Glomerular endothelial cell (primary cell): ENCODE data around the gene SEPTIN3. TPM values are rescaled to one million over a fixed set of nuclear protein-coding genes. Genes with fewer than 3 reads are reported as not detected.

Experiments
- DNase-seq: peaks from one replicate; pipeline ENCODE4 v3.0.0-alpha.2; 2011; ENCODE audit warnings: low read depth, low spot score; ENCODE audit errors: extremely low read depth
- total RNA-seq: library from RNA; depleted of rRNA; stranded (reverse); fragments of >200 nt; gene quantifications from 2 replicates; pipeline ENCODE4 v1.2.3, GENCODE V29; 2015

SEPTIN3 gene
- total RNA-seq, 1 donor from 2014 or later = 0.12 TPM

GRCh38 chr22:41974691-41975290, 5.5 kb downstream of the SEPTIN3 start:
- no peak for DNase-seq

- DNase-seq = no peak
Measured at GRCh38 chr22:41975299-41976069, 6.2 kb downstream of the SEPTIN3 start.

- DNase-seq = no peak
Measured at GRCh38 chr22:41976070-41976901, 7.0 kb downstream of the SEPTIN3 start.

DNA sequence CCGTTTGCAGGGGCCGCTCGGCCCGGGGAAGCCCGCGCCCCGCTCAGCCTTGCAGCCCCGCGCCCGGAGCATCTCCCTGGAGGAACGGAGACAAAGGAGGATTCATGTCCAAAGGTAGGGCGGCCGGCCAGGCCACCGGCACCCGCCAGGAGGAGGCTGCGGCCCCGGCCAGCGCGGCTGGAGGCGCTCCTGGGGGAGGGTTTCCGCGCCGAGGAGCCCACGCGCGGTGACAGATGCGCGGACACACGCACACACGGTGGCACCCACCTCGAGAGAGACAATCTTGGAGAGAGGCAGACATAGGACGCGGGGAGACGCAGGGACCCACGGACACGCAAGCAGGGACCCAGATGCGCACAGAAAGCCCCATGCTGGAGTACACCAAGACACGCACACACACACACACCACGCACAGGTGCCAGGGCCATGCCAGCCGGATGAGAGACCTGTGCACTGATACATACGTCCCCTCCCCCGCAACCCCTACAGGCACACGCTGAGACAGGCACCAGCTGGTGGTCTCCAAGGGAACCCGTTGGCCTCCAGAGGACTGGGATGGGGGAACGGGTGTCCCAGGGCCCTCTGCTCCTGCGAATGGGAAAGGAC, 7.8 kb downstream of the SEPTIN3 start:
- DNase-seq = no peak

DNA sequence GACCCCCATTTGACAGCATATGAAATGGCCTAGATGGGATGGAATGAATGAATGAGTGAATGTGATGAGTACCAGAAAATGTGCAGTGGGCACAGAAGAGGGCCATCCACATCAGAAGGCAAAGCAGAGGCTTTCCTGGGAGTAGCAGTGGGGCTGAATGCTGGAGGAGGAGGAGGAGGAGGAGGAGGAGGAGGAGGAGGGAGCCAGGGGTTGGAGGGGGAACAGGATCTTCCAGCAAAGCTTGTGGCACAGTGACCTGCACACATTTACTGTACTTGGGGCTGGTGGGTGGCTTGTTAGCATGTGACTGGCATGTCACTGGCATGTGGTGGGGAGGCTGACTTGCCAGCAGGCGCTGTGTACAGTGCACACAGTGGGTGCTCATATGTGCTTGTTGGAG, 9.5 kb downstream of the SEPTIN3 start:
- no peak for DNase-seq

- DNase-seq = no peak
Measured at GRCh38 chr22:41979423-41980250, 10.4 kb downstream of the SEPTIN3 start.

DNA sequence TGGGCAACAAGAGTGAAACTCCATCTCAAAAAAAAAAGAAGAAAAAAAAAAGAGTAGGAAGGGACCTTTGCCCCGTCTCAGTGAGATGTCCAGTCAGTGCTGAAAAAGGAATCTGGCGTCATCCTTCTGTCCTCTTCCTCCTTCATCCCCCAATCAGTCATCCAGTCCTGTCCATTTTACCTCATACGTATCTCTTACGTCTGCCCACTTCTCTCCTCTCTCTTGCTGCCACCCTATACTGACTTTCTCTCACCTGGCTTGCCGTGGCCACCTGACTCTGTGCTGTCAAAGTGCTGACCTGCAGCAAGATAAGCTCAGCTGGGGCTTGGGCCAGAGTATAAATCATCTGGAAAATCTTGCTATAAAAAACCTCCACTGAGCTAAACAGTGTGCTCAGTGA, 13.6 kb downstream of the SEPTIN3 start:
- DNase-seq = no peak

DNA sequence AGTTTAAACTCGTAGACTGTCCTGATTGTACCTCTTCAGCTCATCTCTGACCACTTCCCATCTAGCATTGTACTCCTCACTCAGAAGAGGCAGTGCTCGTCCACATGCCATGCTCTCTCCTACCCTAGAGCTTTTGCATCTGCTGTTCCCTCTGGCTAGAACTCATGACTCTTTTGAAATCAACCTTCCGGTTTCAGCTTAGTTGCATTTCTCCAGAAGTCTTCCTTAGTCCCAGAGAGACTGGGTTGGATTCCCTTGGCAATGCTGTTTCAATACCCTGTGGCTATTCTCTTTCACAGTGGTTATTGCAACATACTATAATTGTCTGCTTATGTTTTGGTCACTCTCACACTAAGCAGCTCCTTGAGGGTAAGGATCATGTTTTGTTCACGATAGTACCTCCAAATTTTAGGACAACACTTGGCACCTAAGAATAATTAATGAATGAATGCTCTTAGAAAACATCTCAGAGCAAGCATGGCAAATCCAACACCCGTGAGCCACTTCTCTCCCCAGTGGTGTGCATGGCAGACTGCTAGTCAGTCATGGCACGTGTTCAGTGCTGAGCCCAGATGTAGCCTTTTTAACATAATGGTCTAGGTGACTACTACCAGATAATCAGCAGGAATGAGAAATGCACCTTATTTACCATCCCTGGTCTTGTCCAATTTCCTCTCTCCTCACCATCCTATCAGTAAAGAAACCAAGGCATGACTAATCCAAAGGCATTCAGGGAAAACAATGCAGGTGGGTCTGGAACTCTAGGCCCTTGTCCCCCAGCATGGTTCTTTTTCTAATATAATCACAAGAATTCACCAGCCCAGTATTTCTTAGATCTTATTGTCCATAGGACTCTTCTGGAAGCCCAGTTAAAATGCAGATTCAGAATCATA, 14.5 kb downstream of the SEPTIN3 start:
- no peak for DNase-seq

- no peak for DNase-seq
Measured at GRCh38 chr22:41987276-41987675, 18.0 kb downstream of the SEPTIN3 start.

DNA sequence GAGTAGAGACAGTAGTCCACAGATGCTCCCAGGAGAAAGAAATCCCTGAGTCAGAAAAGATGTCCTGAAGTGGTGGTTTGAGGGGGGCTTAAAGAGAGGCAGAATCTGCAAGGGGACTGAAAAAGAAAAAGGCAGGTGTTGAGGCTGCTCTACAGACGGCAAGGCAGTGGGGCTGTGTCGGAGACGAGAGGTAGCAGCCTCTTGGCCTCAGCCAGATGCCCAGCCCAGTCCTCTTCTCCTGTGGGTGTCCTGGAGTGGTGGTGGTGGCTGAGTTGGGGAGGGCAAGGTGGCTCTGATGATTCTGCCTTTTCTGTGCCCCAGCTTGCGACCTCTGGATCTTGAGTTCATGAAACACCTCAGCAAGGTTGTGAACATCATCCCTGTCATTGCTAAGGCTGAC, 20.0 kb downstream of the SEPTIN3 start:
- no peak for DNase-seq

DNA sequence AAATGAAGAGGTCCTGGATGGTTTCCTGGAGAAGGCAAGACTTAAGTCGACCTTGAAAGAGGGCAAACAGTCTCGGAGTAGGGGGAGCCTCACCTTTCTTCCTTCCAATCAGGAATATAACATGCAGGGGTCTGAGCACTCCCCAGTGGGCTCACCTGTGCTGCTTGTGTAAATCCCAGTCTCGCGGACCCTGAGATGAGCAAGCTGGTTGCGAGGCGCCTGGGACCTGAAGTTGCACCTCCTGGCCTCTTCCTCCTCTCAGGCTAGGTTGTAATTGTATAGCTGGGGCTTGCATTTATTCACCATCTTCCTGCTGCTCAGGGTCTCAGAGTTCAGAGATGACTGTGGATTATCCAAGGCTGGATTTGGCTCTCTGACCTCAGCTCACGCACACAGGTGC, 21.9 kb downstream of the SEPTIN3 start:
- DNase-seq = no peak

DNA sequence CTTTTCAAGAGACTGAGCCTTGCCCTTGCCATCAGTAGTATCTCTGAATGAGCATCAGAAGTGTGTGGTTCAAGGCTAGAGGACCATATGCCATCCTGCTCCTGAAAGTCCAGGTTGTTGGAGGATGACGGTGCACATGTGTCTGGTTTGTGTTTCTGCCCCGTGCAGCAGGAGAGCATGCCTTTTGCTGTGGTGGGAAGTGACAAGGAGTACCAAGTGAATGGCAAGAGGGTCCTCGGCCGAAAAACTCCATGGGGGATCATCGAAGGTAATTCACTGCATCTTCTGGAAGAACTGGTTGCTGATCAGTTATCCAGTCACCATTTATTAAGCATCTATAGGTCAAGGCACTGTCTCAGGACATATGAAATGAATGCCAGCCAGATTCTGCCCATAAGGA, 23.3 kb downstream of the SEPTIN3 start:
- DNase-seq = no peak

GRCh38 chr22:41995211-41995610, 26.0 kb downstream of the SEPTIN3 start:
- no peak for DNase-seq

GRCh38 chr22:41996826-41997225, 27.6 kb downstream of the SEPTIN3 start:
- DNase-seq = no peak

- DNase-seq = peak; percentile 5
Measured at GRCh38 chr22:41998361-41999261, 29.4 kb downstream of the SEPTIN3 start, which contains the start of gene WBP2NL. Gene WBP2NL (plus strand): TSS chr22:41998788. CDS start chr22:41998819, 31 bp downstream.

- DNase-seq = no peak
Measured at GRCh38 chr22:42000466-42000865, 31.2 kb downstream of the SEPTIN3 start.

DNA sequence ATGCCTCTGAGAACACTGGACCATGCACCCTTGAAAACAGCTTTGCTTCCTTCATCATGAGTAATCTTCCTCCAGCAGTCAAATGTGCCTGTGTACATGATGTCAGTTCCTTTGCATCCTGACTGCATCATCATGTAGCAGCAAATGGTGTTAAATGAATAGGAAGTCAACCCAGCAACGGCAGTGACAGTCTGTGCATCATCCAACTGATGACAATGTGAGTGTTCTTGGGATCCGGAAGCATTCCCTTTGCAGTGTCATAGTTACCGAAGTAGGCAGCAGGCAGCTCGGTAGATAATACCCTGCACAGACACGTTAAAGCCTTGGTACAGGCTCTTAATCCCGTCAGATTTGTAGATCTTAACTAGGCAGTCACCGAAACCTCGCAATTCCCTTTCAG, 31.9 kb downstream of the SEPTIN3 start:
- DNase-seq = peak; percentile 61

DNA sequence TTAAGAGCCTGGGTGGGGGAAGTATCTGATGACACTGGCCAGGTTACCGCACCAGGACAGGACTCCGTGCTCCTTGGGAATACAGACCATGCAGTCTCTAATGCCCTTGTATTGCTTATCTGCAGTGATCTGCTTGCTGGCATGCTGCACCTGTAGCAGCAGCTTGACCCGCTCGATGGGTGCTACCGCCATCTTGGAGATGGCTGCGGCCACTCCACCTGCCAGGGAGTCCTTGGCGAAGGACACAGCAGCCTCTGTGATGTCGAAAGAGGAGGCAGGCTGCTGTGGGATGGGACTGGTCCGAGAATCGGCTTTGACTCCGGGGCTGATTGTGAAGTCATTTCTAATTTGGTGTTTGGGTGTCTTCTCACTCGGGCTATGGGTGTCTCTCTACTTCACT, 32.5 kb downstream of the SEPTIN3 start:
- no peak for DNase-seq
